ENCODE data around the gene CDIP1. TPM values are rescaled to one million over a fixed set of nuclear protein-coding genes. Genes with fewer than 3 reads are reported as not detected.

The CDIP1 gene
- total and polyA plus RNA-seq, 2 of the 8 experiments (the other 6 are each of a cell fraction or from before 2014, with no cell fraction given), result 56.6 to 76.3 TPM

DNA sequence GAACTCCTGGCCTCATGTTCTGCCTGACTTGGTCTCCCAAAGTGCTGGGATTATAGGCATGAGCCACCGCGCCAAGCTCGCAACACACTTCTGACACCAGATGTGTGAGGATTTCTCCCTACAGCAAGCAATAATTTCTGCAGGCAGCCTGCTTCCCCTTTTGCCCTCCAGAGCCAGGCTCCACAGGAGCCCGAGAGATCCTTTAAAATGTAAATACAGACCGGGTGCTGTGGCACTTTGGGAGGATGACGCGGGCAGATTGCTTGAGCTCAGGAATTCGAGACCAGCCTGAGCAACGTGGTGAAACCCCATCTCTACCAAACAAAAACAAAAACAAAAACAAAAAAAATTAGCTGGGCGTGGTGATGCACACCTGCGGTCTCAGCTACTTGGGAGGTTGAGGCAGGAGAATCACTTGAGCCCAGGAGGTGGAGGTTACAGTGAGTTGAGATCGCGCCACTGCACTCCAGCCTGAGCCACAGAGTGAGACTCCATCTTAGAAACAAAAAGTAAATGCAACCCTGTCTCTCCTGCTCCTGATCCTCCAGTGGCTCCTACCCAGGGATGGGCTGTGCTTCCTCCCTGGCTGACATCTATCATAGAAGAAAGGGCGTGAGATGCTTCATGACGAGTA is 32.2 kb upstream of the CDIP1 start:
- H3K27me3 ChIP-seq (replicated peaks in 1 of 4; ENCODE audit: control insufficient read depth in 3 of 4, extremely low read depth in 1 of 4, insufficient read depth in 3 of 4, low read length in 3 of 4), result no peaks in the 10 kb centered on the region; a peak in 1 of 7 replicates
- H3K18ac ChIP-seq (ENCODE audit: extremely low read depth, low read length), result peak overlapping the region; percentile 93
- H3K4me3 ChIP-seq (ENCODE audit: extremely low read depth in 1 of 4, insufficient read depth in 2 of 4, low read depth in 3 of 4, low read length in 4 of 4), result peak overlapping the region in 1 of 4 experiments; percentile 41; a peak in 1 of 8 replicates
- H3K79me1 ChIP-seq (ENCODE audit: low read depth, low read length), result no peaks in the 10 kb centered on the region
- no peak overlapping the region for H3K56ac ChIP-seq (replicated peaks; ENCODE audit: insufficient read length, low read depth, low read length)
- H2BK120ac ChIP-seq (replicated peaks; ENCODE audit: low read depth, low read length), result peak overlapping the region; percentile 30
- no peaks in the 10 kb centered on the region for H3K79me2 ChIP-seq (ENCODE audit: control insufficient read depth in 1 of 2, insufficient read depth in 2 of 2, low read length in 2 of 2)
- H4K5ac ChIP-seq (ENCODE audit: insufficient read length, low read depth, low read length), result peak overlapping the region; percentile 18
- peak overlapping the region; percentile 99 for H2BK20ac ChIP-seq (ENCODE audit: low read length)
- no peak overlapping the region for H3K4ac ChIP-seq (replicated peaks; ENCODE audit: insufficient read length, low read depth, low read length)
- peaks cover 9 to 19% (median 11%) of the 10 kb centered on the region in 4 experiments for H3K4me1 ChIP-seq (replicated peaks in 1 of 4; ENCODE audit: control insufficient read depth in 3 of 4, insufficient read depth in 4 of 4, low read length in 3 of 4)
- DNase-seq (ENCODE audit: low read depth in 1 of 2, low spot score in 2 of 2), result peak; percentile 71 to 80
- H2BK15ac ChIP-seq (ENCODE audit: low read length), result 0 out of 2 replicates have a peak overlapping the region, but pooled peaks have one; percentile 12
- peak overlapping the region; percentile 100 for H2BK12ac ChIP-seq (ENCODE audit: low read depth, low read length)
- H4K91ac ChIP-seq (replicated peaks; ENCODE audit: insufficient read length, low read length), result peak overlapping the region; percentile 75
- peak; percentile 97 for FAIRE-seq
- peak overlapping the region; percentile 39 to 56 for H3K4me2 ChIP-seq (ENCODE audit: insufficient read depth in 1 of 2, low read depth in 2 of 2, low read length in 2 of 2)
- H3K23me2 ChIP-seq (ENCODE audit: low read depth, low read length), result no peaks in the 10 kb centered on the region
- no peaks in the 10 kb centered on the region for H4K20me1 ChIP-seq (replicated peaks in 1 of 2; ENCODE audit: control insufficient read depth in 1 of 2, insufficient read depth in 2 of 2, low read length in 2 of 2)
- POLR2A ChIA-PET (ENCODE audit: partially characterized antibody), result interaction anchor here (0.8 to 2.1 kb wide), 14 partner anchors 10 to 53 kb away, joined by 3 to 9 read pairs (median 4); partner anchors contain the start of genes C16orf96, CDIP1 and UBALD1
- no peaks in the 10 kb centered on the region for H3K9me3 ChIP-seq (ENCODE audit: insufficient read depth in 2 of 2, low read depth in 1 of 2, low read length in 1 of 2)
- no peak overlapping the region for H2AFZ ChIP-seq (ENCODE audit: low read length)
- H4K8ac ChIP-seq (ENCODE audit: extremely low read depth, insufficient read depth, low read length), result peak overlapping the region; percentile 88; the same call in 1 of the 2 replicates
- H3K27ac ChIP-seq (ENCODE audit: low read depth, low read length), result peak overlapping the region; percentile 76
- no peak overlapping the region for H3K14ac ChIP-seq (ENCODE audit: insufficient read length)
- CTCF ChIA-PET (ENCODE audit: partially characterized antibody), result interaction anchor here (0.6 to 8.9 kb wide), 10 partner anchors 9 to 79 kb away, joined by 3 to 143 read pairs (median 4); partner anchors contain the start of gene C16orf96
- WGBS, 2 experiments (ENCODE audit: extremely low coverage in 1 of 2, insufficient coverage in 1 of 2, insufficient read length in 1 of 2, insufficient replicate concordance in 2 of 2, low coverage in 1 of 2, low lambda C conversion rate in 2 of 2, missing lambda C conversion rate in 1 of 2), result 21% methylated on average over 15 of the region's 15 CpGs; no CpG with 5 or more reads in 1 of the 2 experiments
- H2BK5ac ChIP-seq (ENCODE audit: low read depth, low read length), result peak overlapping the region; percentile 95
- H3K36me3 ChIP-seq (ENCODE audit: control insufficient read depth in 2 of 4, insufficient read depth in 4 of 4, low read length in 3 of 4), result no peaks in the 10 kb centered on the region
- H2AK5ac ChIP-seq (ENCODE audit: low read depth, low read length), result peak overlapping the region; percentile 84; the same call in 1 of the 2 replicates
- no peak overlapping the region for H3K23ac ChIP-seq (ENCODE audit: insufficient read length)
- H3K9ac ChIP-seq (replicated peaks in 1 of 4; ENCODE audit: extremely low read depth in 1 of 4, low read depth in 3 of 4, low read length in 3 of 4), result peak overlapping the region in 2 of 4 experiments; percentile 49 to 57; a peak in 4 of 7 replicates
- no peak for TF ChIP-seq BCL11A (IDR thresholded peaks at IDR 0.05; ENCODE audit: low read depth in 2 of 2, low read length in 2 of 2)
- TF ChIP-seq PHF8 (conservative IDR thresholded peaks at IDR 0.05; ENCODE audit: low read depth, low read length), result 0 out of 2 replicates have a peak, but pooled peaks have one; percentile 34
- TF ChIP-seq, protein P1, sequence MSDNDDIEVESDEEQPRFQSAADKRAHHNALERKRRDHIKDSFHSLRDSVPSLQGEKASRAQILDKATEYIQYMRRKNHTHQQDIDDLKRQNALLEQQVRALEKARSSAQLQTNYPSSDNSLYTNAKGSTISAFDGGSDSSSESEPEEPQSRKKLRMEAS (IDR thresholded peaks at IDR 0.05), result 0 out of 2 replicates have a peak, but pooled peaks have one; percentile 18
- no peak for TF ChIP-seq CHD2 (IDR thresholded peaks at IDR 0.05; ENCODE audit: low read length)
- TF ChIP-seq EP300 (IDR thresholded peaks at IDR 0.05; ENCODE audit: borderline replicate concordance in 1 of 2, low read depth in 2 of 2, low read length in 2 of 2), result peak in 1 of 2 experiments; percentile 94; a peak in 1 of 3 replicates
- peak; percentile 52; the same call in 1 of the 2 replicates for TF ChIP-seq RBBP5 (IDR thresholded peaks at IDR 0.05; ENCODE audit: borderline replicate concordance, low read depth, low read length)
- peak; percentile 54; the same call in 1 of the 2 replicates for TF ChIP-seq SP1 (IDR thresholded peaks at IDR 0.05; ENCODE audit: low read depth, low read length)
- TF ChIP-seq, protein P2, sequence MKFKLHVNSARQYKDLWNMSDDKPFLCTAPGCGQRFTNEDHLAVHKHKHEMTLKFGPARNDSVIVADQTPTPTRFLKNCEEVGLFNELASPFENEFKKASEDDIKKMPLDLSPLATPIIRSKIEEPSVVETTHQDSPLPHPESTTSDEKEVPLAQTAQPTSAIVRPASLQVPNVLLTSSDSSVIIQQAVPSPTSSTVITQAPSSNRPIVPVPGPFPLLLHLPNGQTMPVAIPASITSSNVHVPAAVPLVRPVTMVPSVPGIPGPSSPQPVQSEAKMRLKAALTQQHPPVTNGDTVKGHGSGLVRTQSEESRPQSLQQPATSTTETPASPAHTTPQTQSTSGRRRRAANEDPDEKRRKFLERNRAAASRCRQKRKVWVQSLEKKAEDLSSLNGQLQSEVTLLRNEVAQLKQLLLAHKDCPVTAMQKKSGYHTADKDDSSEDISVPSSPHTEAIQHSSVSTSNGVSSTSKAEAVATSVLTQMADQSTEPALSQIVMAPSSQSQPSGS (IDR thresholded peaks at IDR 0.05; ENCODE audit: low read length), result peak; percentile 88
- TF ChIP-seq POU5F1 (IDR thresholded peaks at IDR 0.05; ENCODE audit: low read depth, low read length), result peak; percentile 57; the same call in 1 of the 2 replicates

All from H1 (cell line).